OCI-LY3 (cell line): ENCODE data around the gene OR5K2.

ENCODE experiments used
- CTCF ChIP-seq: fragments of 200-600, 300-600 bp; sonication (generic); IDR thresholded peaks from 2 replicates; pipeline ENCODE4 v1.5.1; 2014; ENCODE audit warnings: antibody characterized with exemption, low read length, low read depth
- EZH2phosphoT487 ChIP-seq: fragments of 200-600 bp; shearing (Covaris generic); IDR thresholded peaks from 2 replicates; pipeline ENCODE4 v1.6.1; 2018; ENCODE audit warnings: antibody characterized with exemption, mixed run types, low read depth

- TF ChIP-seq CTCF, result no peak
- TF ChIP-seq EZH2phosphoT487, result no peak
Measured at GRCh38 chr3:98532709-98533571, 35.5 kb downstream of the OR5K2 start.
